PC-9 (cell line): ENCODE data around the gene PDE12. TPM values are rescaled to one million over a fixed set of nuclear protein-coding genes. Genes with fewer than 3 reads are reported as not detected.
A peak's percentile ranks its signal among the peaks of the same experiment; 100 is the strongest.

Experiments
- BruUV-seq: library from RNA; stranded (reverse); fragments of 400-500 nt; replicated peaks from 2 replicates; lab custom pipeline; 2021; lab: Mats Ljungman, UMichigan
- CTCF ChIA-PET: fragments of 300-600 bp; sonication (Branson Sonifier 250); formaldehyde crosslinking; loops from one replicate; lab custom pipeline; 2022; ENCODE audit warnings: antibody characterized with exemption; lab: Charles Lee
- POLR2A ChIA-PET: fragments of 300-600 bp; sonication (Branson Sonifier 250); formaldehyde crosslinking; loops from one replicate; lab custom pipeline; 2022; ENCODE audit warnings: antibody characterized with exemption; ENCODE audit not compliant: unreplicated experiment; lab: Charles Lee
- DNase-seq, 2 experiments: peaks; one replicate each; pipeline versions ENCODE4 v3.0.0 to v3.0.0-alpha.2; 2015 to 2022; ENCODE audit warnings: mixed read lengths in 1 of 2
- H2AFZ ChIP-seq: fragments of 200-600 bp; sonication (generic); 2 replicates; pipeline ENCODE4 v1.8.1; 2017; ENCODE audit warnings: antibody characterized with exemption
- H3F3A ChIP-seq: fragments of 200-600 bp; sonication (generic); 2 replicates; pipeline ENCODE4 v1.8.1; 2017; ENCODE audit warnings: antibody characterized with exemption, mild to moderate bottlenecking, low read depth; ENCODE audit not compliant: insufficient read depth
- H3K27ac ChIP-seq: fragments of 200-600 bp; sonication (generic); 2 replicates; pipeline ENCODE4 v1.6.1; 2016; ENCODE audit warnings: mixed run types
- H3K27me3 ChIP-seq: fragments of 200-600 bp; sonication (generic); 2 replicates; pipeline ENCODE4 v1.6.1; 2016; ENCODE audit warnings: low read depth, mixed run types; ENCODE audit not compliant: insufficient read depth
- H3K36me3 ChIP-seq: fragments of 200-600 bp; sonication (generic); 2 replicates; pipeline ENCODE4 v1.6.1; 2016; ENCODE audit warnings: low read depth, mixed run types
- H3K4me1 ChIP-seq: fragments of 200-600 bp; sonication (generic); replicated peaks from 2 replicates; pipeline ENCODE4 v1.6.1; 2016; ENCODE audit warnings: mixed run types; ENCODE audit not compliant: insufficient read depth
- H3K4me2 ChIP-seq: fragments of 200-600 bp; sonication (generic); 2 replicates; pipeline ENCODE4 v1.6.1; 2017; ENCODE audit warnings: mixed run types
- H3K4me3 ChIP-seq: fragments of 200-600 bp; sonication (generic); 2 replicates; pipeline ENCODE4 v1.6.1; 2016; ENCODE audit warnings: mixed run types
- H3K79me2 ChIP-seq: fragments of 200-600 bp; sonication (generic); 2 replicates; pipeline ENCODE4 v1.6.1; 2017; ENCODE audit warnings: low read depth, mixed run types
- H3K9me2 ChIP-seq: fragments of 200-600 bp; sonication (generic); 2 replicates; pipeline ENCODE4 v1.8.1; 2017; ENCODE audit warnings: mild to moderate bottlenecking; ENCODE audit not compliant: insufficient read depth
- H3K9me3 ChIP-seq: fragments of 200-600 bp; sonication (generic); 2 replicates; pipeline ENCODE4 v1.8.1; 2016; ENCODE audit warnings: low read depth; ENCODE audit not compliant: insufficient read depth
- H4K20me1 ChIP-seq: fragments of 200-600 bp; sonication (generic); 2 replicates; pipeline ENCODE4 v1.8.1; 2017; ENCODE audit not compliant: insufficient read depth
- EZH2 ChIP-seq: fragments of 200-600 bp; sonication (generic); IDR thresholded peaks from 2 replicates; pipeline ENCODE4 v1.8.0; 2017; ENCODE audit warnings: antibody characterized with exemption, low read depth
- intact Hi-C: fragments of 100-400 bp; cut with micrococcal nuclease; formaldehyde crosslinking; loops from one replicate; pipeline ENCODE4 v1.10.0; 2022; ENCODE audit not compliant: unreplicated experiment
- total RNA-seq: library from RNA; stranded (reverse); gene quantifications from 2 replicates; pipeline ENCODE4 v1.2.3, GENCODE V29; 2021
- TF ChIP-seq, protein P1 (sequence below): fragments of 200-600 bp; sonication (generic); conservative IDR thresholded peaks from 2 replicates; pipeline ENCODE4 v1.6.1; 2017; ENCODE audit warnings: mixed run types, antibody characterized with exemption, mild to moderate bottlenecking, moderate library complexity

PDE12 gene
- total RNA-seq, 1 experiment from 2014 or later, result 16.6 TPM

DNA sequence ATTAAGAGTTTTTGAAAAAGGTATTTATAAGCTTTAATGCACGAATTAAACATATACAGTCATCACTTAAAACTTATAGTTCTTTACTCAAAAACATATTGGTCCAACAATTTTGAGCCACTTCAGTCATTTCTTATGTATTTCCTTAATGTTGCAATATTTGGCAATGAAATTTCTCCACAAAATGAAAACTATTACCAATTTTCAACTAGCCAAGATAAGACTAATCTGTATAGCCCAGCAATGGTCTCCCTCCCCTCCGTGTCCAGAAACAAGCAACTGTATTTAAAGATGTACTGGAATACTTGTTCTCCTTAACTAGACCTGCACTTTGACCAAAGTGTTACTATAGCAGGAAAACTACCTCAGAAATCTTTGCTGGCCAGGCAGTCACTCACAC is 31.8 kb downstream of the PDE12 start:
- Histone ChIP-seq H4K20me1 (peaks cover 85% of the 10 kb centered on the region), H2AFZ (no peak overlapping the region), H3K4me3 (no peak overlapping the region), H3K79me2 (peaks cover 97% of the 10 kb centered on the region), H3F3A (peaks cover 46% of the 10 kb centered on the region), H3K4me2 (no peak overlapping the region), H3K27ac (no peak overlapping the region), H3K4me1 (peaks cover 29% of the 10 kb centered on the region), H3K9me2 (no peaks in the 10 kb centered on the region), H3K27me3 (no peaks in the 10 kb centered on the region), H3K9me3 (no peaks in the 10 kb centered on the region), H3K36me3 (peaks cover 14% of the 10 kb centered on the region; the same call in 1 of the 2 replicates)
- no peak for TF ChIP-seq EZH2
- TF ChIP-seq, protein P1, sequence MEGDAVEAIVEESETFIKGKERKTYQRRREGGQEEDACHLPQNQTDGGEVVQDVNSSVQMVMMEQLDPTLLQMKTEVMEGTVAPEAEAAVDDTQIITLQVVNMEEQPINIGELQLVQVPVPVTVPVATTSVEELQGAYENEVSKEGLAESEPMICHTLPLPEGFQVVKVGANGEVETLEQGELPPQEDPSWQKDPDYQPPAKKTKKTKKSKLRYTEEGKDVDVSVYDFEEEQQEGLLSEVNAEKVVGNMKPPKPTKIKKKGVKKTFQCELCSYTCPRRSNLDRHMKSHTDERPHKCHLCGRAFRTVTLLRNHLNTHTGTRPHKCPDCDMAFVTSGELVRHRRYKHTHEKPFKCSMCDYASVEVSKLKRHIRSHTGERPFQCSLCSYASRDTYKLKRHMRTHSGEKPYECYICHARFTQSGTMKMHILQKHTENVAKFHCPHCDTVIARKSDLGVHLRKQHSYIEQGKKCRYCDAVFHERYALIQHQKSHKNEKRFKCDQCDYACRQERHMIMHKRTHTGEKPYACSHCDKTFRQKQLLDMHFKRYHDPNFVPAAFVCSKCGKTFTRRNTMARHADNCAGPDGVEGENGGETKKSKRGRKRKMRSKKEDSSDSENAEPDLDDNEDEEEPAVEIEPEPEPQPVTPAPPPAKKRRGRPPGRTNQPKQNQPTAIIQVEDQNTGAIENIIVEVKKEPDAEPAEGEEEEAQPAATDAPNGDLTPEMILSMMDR, result no peak
- intact Hi-C loops, result no loop called here
- POLR2A ChIA-PET, result no interaction called here
- no peak for DNase-seq
- no TSS peak for BruUV-seq
- CTCF ChIA-PET, result no interaction called here

DNA sequence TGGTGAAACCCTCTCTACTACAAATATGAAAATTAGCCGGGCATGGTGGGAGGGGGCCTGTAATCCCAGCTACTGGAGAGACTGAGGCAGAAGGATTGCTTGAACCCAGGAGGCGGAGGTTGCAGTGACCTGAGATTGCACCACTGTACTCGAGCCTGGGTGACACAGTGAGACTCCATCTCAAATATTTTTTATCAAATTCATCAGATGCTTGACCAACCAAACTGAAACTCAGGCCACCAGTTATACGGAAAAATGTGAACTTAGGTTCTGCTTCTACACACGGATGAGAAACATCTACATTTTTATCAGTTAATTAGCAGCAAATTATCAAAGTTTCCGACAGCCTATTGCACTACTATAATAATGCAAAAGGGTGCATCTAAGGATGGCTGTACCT is 36.2 kb downstream of the PDE12 start:
- Histone ChIP-seq H3K79me2 (peaks cover 97% of the 10 kb centered on the region), H3K9me3 (no peaks in the 10 kb centered on the region), H3K4me1 (peaks cover 39% of the 10 kb centered on the region), H3F3A (peaks cover 38% of the 10 kb centered on the region), H3K36me3 (peaks cover 25% of the 10 kb centered on the region), H2AFZ (no peak overlapping the region), H3K27ac (peak overlapping the region; percentile 6; the same call in 1 of the 2 replicates), H3K4me2 (peak overlapping the region; percentile 55; the same call in 1 of the 2 replicates), H3K27me3 (no peaks in the 10 kb centered on the region), H4K20me1 (peaks cover 79% of the 10 kb centered on the region), H3K4me3 (no peak overlapping the region), H3K9me2 (no peaks in the 10 kb centered on the region)
- TF ChIP-seq, protein P1, result no peak
- no peak for TF ChIP-seq EZH2
- no peak for DNase-seq
- ChIA-PET CTCF (no interaction called here), POLR2A (interaction anchor here (0.7 kb wide), 2 partner anchors 264 to 534 kb away, joined by 4 to 12 read pairs; no protein-coding TSS in a partner anchor)
- BruUV-seq, result no TSS peak
- intact Hi-C loops, result no loop called here

DNA sequence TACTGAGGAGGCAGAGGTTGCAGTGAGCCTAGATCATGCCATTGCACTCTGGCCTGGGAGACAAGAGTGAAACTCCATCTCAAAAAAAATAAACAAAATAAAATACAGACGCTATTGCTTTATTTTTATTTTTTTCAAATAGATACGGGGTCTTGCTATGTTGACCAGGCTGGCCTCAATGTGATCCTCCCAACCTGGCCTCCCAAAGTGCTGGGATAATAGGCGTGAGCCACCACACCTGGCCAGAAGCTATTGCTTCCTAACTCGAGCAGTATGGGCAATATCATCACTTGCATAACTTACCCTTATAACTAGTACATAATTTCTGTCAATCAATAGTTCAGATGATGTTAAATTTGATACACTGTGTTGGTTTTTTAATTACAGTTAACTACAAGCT is 38.1 kb downstream of the PDE12 start:
- H3K27me3 ChIP-seq, result no peaks in the 10 kb centered on the region
- TF ChIP-seq, protein P1, result no peak
- no peak for TF ChIP-seq EZH2
- BruUV-seq, result no TSS peak
- H3F3A ChIP-seq, result peaks cover 54% of the 10 kb centered on the region
- no peaks in the 10 kb centered on the region for H3K9me2 ChIP-seq
- peak overlapping the region; percentile 98 for H3K4me2 ChIP-seq
- DNase-seq, result no peak
- ChIA-PET CTCF (no interaction called here), POLR2A (no interaction called here)
- H2AFZ ChIP-seq, result no peak overlapping the region
- H3K4me1 ChIP-seq, result peaks cover 45% of the 10 kb centered on the region
- H3K36me3 ChIP-seq, result peaks cover 19% of the 10 kb centered on the region
- intact Hi-C loops, result no loop called here
- H3K9me3 ChIP-seq, result no peaks in the 10 kb centered on the region
- peaks cover 89% of the 10 kb centered on the region for H3K79me2 ChIP-seq
- H4K20me1 ChIP-seq, result peaks cover 68% of the 10 kb centered on the region
- H3K4me3 ChIP-seq, result peak overlapping the region; percentile 73; the same call in 1 of the 2 replicates
- no peak overlapping the region for H3K27ac ChIP-seq
